NCI-H2196 (cell line): ENCODE data around the gene MRPL27.

Source experiments
- DNase-seq: peaks from one replicate; lab custom pipeline; 2025; ENCODE audit not compliant: unreplicated experiment; lab: John Stamatoyannopoulos, UW

Gene MRPL27

DNA sequence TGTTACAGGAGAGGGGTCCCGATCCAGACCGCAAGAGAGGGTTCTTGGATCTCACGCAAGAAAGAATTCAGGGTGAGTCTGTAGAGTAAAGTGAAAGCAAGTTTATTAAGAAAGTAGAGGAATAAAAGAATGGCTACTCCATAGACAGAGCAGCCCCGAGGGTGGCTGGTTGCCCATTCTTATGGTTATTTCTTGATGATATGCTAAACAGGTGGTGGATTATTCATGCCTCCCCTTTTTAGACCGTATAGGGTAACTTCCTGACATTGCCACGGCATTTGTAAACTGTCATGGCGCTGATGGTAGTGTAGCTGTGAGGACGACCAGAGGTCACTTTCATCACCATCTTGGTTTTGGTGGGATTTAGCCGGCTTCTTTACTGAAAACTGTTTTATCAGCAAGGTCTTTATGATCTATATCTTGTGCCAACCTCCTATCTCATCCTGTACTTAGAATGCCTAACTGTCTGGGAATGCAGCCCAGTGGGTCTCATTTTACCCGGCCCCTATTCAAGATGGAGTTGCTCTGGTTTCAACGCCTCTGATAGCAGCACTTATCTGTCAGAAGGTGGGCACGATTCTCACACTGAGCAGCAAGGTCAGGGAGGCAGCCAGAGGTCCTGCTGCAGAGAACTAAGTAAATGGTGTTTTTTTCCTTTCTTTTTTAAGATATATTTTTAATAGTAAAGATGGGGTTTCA is 53.5 kb downstream of the MRPL27 start:
- no peak for DNase-seq

DNA sequence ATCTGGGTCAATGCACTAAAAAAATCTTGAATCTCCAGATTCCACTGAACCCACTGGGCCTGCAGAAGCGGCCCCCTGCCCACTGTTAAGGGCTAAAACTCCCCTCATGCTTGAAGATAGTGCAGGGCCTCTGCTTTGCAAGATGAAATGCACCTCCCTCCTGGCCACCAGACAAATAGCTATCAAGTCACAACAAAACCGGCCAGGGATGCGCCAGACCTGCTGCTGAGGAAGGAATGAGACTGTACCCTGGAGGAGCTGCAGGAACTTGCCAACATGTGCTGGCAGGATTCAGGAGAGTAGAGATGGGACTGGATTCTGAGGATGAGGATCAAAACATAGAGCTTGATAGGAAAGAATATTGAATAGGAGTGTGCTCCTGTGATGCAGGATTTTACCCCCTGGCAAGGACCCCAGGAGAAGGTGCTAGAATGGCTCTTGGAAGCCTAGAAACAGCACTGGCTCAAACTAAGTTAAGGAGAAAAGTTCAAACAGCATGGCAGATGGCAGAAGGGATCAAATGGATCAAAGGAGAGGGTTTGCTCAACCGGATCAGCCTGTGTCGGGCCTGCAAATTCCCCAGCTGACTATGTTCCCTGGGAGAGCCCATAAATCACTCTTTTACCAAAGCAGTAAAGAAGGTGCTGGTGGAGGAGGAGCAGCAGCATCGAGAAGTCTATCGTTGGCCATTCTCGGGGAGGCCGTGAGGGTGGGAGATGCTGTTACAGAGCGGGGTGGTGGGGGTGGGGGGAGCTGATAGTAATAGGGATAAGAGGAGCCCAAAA is 54.3 kb downstream of the MRPL27 start:
- no peak for DNase-seq
